Left lung (tissue), 10 donors: ENCODE measurements around the gene STAU1. TPM values are rescaled to one million over a fixed set of nuclear protein-coding genes. Genes with fewer than 3 reads are reported as not detected.

ENCODE experiments used
- ATAC-seq: fragments of 200-7000 bp; cut with Tn5 transposase; one replicate; pipeline ENCODE4 v1.9.1; 2020; ENCODE audit warnings: moderate library complexity
- DNase-seq, 4 donors: peaks; one replicate each; pipeline ENCODE4 v3.0.0-alpha.2; 2013 to 2020
- H3K27ac ChIP-seq, 2 donors: fragments of 200-600 bp; sonication (generic) in 1 of 2; one replicate each; pipeline versions ENCODE4 v1.5.0 to v1.8.0; 2020 to 2021
- H3K27me3 ChIP-seq, 2 donors: fragments of 200-600 bp; sonication (generic) in 1 of 2; one replicate each; pipeline versions ENCODE4 v1.5.0 to v1.8.0; 2020 to 2021
- H3K36me3 ChIP-seq, 2 donors: fragments of 200-600 bp; sonication (generic) in 1 of 2; one replicate each; pipeline versions ENCODE4 v1.5.0 to v1.8.0; 2020 to 2021
- H3K4me1 ChIP-seq, 2 donors: fragments of 200-600 bp; one replicate each; pipeline ENCODE4 v1.8.0; 2021
- H3K4me3 ChIP-seq, 2 donors: fragments of 200-600 bp; sonication (generic) in 1 of 2; one replicate each; pipeline versions ENCODE4 v1.5.0 to v1.8.0; 2020 to 2021; ENCODE audit warnings: mild to moderate bottlenecking in 1 of 2
- H3K9me3 ChIP-seq, 2 donors: fragments of 200-600 bp; sonication (generic) in 1 of 2; one replicate each; pipeline versions ENCODE4 v1.5.0 to v1.8.0; 2020 to 2021
- CTCF ChIP-seq, 2 donors: fragments of 200-600 bp; sonication (generic) in 1 of 2; IDR thresholded peaks; one replicate each; pipeline versions ENCODE4 v1.5.0 to v1.8.0; 2021; ENCODE audit warnings: antibody characterized with exemption in 2 of 2
- intact Hi-C, 2 donors: fragments of 100-400 bp; cut with DNase I; formaldehyde crosslinking; loops; one replicate each; pipeline versions ENCODE4 v1.11.2 to v1.14.2; 2022
- polyA plus RNA-seq, 6 donors: library from polyadenylated mRNA; unstranded; fragments of 120-200 nt; gene quantifications; one replicate each; pipeline ENCODE4 v1.2.1, GENCODE V29; 2013; ENCODE audit not compliant: insufficient read length in 6 of 6
- total RNA-seq, 2 donors: library from RNA; stranded (reverse); fragmentation: NEBNext Ultra II Directional; extraction: Animal tissue kit (Norgen Biotek cat#: 25700); gene quantifications; one replicate each; pipeline ENCODE4 v1.2.1, GENCODE V29; 2021
- donor health status: DM: no; HTN: yes; CAD: no.
- donor health status: DM: no; HTN: no; CAD: no.

The STAU1 gene
- total and polyA plus RNA-seq, 8 donors = 68.6 to 103 (median 98.5) TPM

GRCh38 chr20:49123982-49124381 lies 64.2 kb downstream of the STAU1 start:
- Histone ChIP-seq H3K4me3 (no peak overlapping the region), H3K9me3 (no peaks in the 10 kb centered on the region), H3K4me1 (no peaks in the 10 kb centered on the region), H3K27ac (no peak overlapping the region), H3K36me3 (peaks cover 0 to 72% of the 10 kb centered on the region in 2 donors), H3K27me3 (no peaks in the 10 kb centered on the region)
- intact Hi-C loops = no loop called here
- no peak for DNase-seq
- no peak for TF ChIP-seq CTCF (IDR thresholded peaks at IDR 0.05)
- no peak for ATAC-seq

- Histone ChIP-seq H3K27me3 (no peaks in the 10 kb centered on the region), H3K36me3 (peaks cover 0 to 77% of the 10 kb centered on the region in 2 donors), H3K4me3 (no peak overlapping the region), H3K9me3 (no peaks in the 10 kb centered on the region), H3K27ac (no peak overlapping the region), H3K4me1 (no peaks in the 10 kb centered on the region)
- intact Hi-C loops = no loop called here
- DNase-seq (no peak), ATAC-seq (no peak)
- TF ChIP-seq CTCF (IDR thresholded peaks at IDR 0.05) = no peak
Measured at GRCh38 chr20:49122920-49123319, 65.2 kb downstream of the STAU1 start.

GRCh38 chr20:49119988-49120387 lies 68.1 kb downstream of the STAU1 start:
- Histone ChIP-seq H3K4me3 (no peak overlapping the region), H3K27me3 (no peaks in the 10 kb centered on the region), H3K27ac (no peak overlapping the region), H3K36me3 (peaks cover 0 to 96% of the 10 kb centered on the region in 2 donors), H3K9me3 (no peaks in the 10 kb centered on the region), H3K4me1 (no peaks in the 10 kb centered on the region)
- intact Hi-C loops = no loop called here
- ATAC-seq (no peak), DNase-seq (no peak)
- no peak for TF ChIP-seq CTCF (IDR thresholded peaks at IDR 0.05)

- no peak overlapping the region for H3K4me3 ChIP-seq
- no peak overlapping the region for H3K27ac ChIP-seq
- H3K27me3 ChIP-seq = no peaks in the 10 kb centered on the region
- no peak for TF ChIP-seq CTCF (IDR thresholded peaks at IDR 0.05)
- peaks cover 0 to 98% of the 10 kb centered on the region in 2 donors for H3K36me3 ChIP-seq
- intact Hi-C loops = no loop called here
- DNase-seq = no peak
- H3K4me1 ChIP-seq = no peaks in the 10 kb centered on the region
- no peak for ATAC-seq
- no peaks in the 10 kb centered on the region for H3K9me3 ChIP-seq
Measured at GRCh38 chr20:49118307-49118706, 69.8 kb downstream of the STAU1 start.

GRCh38 chr20:49115564-49115963 lies 72.6 kb downstream of the STAU1 start:
- H3K36me3 ChIP-seq = peaks cover 0 to 98% of the 10 kb centered on the region in 2 donors
- H3K4me1 ChIP-seq = no peaks in the 10 kb centered on the region
- no peak for TF ChIP-seq CTCF (IDR thresholded peaks at IDR 0.05)
- H3K9me3 ChIP-seq = no peaks in the 10 kb centered on the region
- H3K27me3 ChIP-seq = no peaks in the 10 kb centered on the region
- no peak for ATAC-seq
- intact Hi-C loops = no loop called here
- no peak overlapping the region for H3K27ac ChIP-seq
- H3K4me3 ChIP-seq = no peak overlapping the region
- DNase-seq = no peak
